Activated T-cell treated with anti-CD3 and anti-CD28 coated beads, Interleukin-2, amount 50 U/mL, for 1 hour (primary cell): ENCODE measurements around the gene SEL1L3.

Experiments used
- DNase-seq: peaks from one replicate; pipeline ENCODE4 v3.0.0-alpha.2; 2020

SEL1L3 gene

DNA sequence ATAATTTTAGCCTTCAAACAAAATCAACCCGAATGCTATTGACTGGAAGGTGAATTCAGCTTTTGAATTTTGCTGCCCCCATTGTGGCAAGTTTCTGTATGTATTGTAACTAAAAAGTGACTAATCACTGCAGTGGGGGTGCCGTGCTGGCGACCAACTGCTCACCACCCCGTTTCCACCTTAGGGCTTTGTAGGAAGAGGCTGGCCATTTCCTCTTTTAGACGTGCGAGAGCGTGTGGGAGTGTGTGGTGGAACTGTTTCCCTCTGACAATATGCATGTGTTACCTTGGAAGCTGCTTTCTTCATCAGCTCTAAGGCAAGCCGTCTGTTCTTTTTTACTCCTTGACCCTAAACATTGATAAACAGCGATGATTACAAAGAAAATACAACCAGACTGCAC is 78.8 kb downstream of the SEL1L3 start:
- no peak for DNase-seq

- DNase-seq, result no peak
These were observed 79.7 kb downstream of the SEL1L3 start for GRCh38 chr4:25783126-25783525.

- DNase-seq, result no peak
These were observed 80.3 kb downstream of the SEL1L3 start for GRCh38 chr4:25782482-25782881.

DNA sequence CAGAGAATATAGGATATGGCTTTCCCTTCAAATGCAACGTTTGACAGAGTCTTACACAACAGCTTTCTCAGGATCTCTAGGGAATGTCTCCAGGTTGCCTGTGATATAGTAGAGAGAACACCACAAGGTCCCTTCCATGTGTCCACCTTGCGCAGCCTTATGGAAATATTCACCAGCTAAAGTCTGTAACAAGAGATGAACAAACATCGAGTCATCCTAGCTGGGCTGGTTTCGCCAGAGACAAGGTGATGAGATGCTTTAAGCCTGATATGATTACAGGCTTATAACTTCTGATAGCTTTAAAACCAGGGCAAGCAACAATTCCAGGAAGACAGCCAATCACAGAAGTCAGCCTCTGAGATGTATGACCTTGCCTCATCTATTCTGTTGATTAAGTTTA is 83.8 kb downstream of the SEL1L3 start:
- no peak for DNase-seq

DNA sequence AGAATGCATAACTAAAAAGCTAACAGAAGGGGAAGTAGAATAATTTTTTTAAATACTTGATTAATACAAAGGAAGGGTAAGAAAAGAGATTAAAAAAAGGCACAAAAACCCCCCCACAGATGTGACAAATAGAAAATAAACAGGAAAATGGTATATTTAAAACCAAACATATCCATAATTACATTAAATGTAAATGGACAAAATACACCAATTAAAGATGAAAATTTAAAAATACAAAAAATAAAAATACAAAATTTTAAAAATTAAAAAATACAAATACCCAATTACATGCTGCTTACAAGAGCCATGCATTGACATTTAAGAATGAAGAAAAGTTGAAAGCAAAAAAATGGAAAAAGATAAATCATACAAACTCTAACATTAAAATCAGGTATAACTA is 86.0 kb downstream of the SEL1L3 start:
- no peak for DNase-seq

DNA sequence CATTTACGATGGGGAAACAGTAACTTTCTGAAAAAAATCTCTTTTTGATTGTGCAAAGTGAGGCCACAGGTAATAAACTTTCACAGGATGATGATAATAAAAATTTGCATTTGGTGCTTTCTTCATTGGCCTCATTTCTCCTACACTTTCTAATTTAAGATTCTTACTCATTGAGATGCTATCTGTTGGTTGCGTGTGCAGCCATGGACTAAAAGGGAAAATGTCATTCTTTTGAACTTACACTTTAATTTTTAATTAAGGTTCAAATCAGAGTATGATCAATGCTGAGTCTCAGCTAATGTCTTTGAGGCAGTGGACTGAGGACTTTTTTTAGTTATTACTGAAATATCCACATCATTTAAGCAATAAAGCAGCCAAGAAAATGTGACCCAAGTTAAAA is 87.6 kb downstream of the SEL1L3 start:
- DNase-seq, result no peak

- DNase-seq, result no peak
These were observed 89.4 kb downstream of the SEL1L3 start for GRCh38 chr4:25773358-25773757.

DNA sequence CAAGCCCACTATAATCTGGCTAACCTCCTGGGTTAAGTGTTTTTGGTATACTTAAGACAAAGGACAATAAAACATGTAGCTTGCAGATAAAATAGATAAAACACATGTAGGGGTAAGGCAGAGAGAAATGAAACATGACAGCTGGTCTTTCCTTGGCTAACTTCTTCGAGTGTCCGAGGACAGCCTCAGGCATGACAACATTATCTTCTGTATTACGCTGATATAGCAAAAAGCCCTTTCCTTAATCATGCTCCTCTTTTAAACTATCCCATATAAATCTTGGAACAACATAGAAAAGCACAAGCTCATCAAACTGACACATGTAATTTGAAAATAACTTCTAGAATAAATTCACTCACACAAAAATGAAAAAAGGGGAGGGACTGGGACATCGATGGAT is 91.1 kb downstream of the SEL1L3 start:
- no peak for DNase-seq

GRCh38 chr4:25770847-25771246 is 91.9 kb downstream of the SEL1L3 start:
- DNase-seq, result no peak

- DNase-seq, result no peak
These were observed 93.5 kb downstream of the SEL1L3 start for GRCh38 chr4:25769251-25769650.

GRCh38 chr4:25767877-25768725 is 94.7 kb downstream of the SEL1L3 start:
- DNase-seq, result no peak

DNA sequence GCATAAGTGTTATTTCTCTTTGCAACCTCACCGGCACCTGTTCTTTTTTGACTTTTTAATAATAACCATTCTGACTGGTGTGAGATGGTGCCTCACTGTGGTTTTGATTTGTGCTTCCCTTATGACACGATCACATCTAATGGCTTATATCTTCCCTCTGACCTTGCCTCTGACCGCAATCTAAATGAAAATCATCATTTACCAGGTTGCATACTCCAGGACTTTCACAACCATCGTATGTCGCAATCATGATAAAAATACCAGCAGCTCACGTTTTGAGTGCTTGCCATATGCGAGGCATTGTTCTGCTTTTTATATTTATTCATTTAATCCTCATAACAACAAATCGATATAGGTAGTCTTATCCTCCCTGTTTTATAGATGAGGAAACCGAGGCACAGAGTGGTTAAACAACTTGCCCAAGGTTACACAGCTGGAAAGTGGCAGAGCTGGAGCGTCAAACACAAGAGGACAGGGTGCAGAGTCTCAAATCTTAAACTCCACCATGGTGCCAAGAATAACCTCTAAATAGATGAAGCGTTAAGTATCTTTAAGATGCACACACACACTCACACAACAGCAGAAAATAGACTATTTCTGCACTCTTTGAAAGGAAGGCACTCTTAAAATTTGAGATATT is 102.2 kb downstream of the SEL1L3 start:
- no peak for DNase-seq

GRCh38 chr4:25760048-25760447 is 102.7 kb downstream of the SEL1L3 start:
- DNase-seq, result no peak

DNA sequence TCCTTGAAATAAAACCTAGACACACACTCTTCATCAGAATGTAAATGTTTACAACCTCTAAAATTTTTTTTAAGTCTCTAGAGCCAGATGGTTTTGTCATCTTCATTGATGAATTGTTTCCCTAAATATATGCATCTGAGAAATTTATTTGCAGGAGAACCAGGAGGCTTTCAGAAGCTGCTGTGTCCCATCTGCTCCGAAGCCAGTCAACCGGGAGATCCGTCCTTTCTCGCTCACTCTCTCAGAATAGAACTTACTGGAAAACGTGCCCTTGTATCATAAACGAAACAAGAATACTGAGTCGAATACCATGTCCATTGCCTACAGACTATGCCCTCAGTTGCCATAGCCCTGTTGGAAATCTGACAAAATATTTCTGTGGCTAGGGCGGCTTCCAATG is 103.7 kb downstream of the SEL1L3 start:
- DNase-seq, result no peak

- no peak for DNase-seq
These were observed 105.3 kb downstream of the SEL1L3 start for GRCh38 chr4:25757452-25757851.

GRCh38 chr4:25756503-25756902 is 106.3 kb downstream of the SEL1L3 start:
- no peak for DNase-seq

DNA sequence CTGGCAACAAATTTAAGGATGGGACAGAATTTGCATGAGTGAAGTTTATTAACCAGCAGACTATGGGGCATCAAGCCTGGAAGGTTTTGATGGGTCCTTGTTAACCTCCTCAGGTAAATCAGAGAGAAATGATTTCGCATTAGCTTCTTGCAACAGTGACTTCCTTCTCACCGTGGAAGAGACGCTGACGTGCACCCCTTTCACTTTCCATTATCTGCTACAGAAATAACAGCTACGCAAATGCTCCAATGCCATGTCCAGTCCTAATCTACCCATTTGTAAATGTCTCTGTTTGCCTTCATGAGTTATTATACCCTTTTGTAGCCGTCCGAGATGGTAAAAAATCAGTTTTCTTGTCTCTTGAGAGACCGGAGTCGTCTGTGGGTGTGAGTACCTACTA is 106.9 kb downstream of the SEL1L3 start:
- DNase-seq, result no peak

GRCh38 chr4:25753239-25753638 is 109.5 kb downstream of the SEL1L3 start:
- DNase-seq, result no peak

DNA sequence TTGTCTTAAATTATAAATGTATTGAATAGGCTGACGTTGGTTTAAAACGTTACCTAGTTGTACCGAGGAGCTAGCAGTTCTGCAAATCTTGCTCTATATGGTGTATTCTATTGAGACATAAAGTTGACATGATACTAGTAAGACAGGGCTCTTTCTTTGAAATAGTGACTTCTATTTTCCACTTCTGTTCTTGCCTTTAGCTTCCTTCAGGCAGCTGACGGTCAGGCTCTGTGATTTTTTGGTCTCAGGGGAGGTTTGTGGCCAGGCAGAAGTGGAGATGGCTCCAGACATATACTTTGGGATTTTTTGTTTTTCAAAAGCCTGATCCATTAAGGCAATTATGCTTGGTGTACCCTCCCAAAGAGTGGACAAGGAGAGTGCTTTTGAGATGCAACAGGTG is 111.9 kb downstream of the SEL1L3 start:
- no peak for DNase-seq

GRCh38 chr4:25749150-25749794 is 113.5 kb downstream of the SEL1L3 start:
- DNase-seq, result no peak

DNA sequence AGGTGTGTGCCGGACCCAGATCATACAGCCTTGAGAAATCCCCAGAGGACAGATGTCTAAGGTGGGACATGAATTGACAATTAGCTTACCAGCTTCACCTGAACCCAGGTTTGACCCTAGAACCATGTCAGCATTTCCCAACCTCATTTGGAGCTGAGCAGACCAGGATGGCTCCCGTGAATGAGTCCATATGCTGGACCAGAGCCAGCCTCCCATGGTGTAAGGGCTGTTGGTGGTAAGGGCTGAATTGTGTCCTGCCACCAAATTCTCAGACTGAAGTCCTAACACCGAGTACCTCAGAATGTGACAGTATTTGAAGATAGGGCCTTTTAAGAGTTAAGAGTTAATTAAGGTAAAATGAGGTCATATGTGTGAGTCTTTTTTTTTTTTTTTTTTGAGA is 118.8 kb downstream of the SEL1L3 start:
- no peak for DNase-seq

GRCh38 chr4:25729564-25729963 is 133.2 kb downstream of the SEL1L3 start:
- DNase-seq, result no peak

DNA sequence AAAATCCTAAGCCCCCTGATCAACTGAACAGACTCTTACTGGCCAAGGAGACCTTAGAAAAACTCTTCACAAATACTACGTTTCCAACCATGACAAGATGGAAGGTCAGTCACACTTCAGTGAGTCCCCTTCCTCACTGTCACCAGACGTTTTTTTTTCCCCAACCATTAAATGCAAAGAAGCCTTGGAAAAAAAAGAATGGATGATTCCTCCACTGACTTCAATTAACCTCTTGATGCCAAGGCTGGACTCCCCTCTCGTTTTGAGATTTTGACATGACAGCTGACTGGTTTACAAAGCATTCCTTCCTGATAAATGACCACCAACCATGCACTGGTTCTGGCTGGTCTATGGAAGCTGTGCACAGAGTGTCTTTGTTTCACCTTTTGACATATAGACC is 133.9 kb downstream of the SEL1L3 start:
- DNase-seq, result no peak
